DLD1 (cell line): Measurements from ENCODE around the gene GNL3L.
"Not testable (repeated sequence)": the region's sequence is repeated elsewhere in the genome, so short reads cannot be mapped to it uniquely, and the experiment has no call there.

ENCODE experiments used
- in situ Hi-C: cut with HindIII; loops from 2 replicates; pipeline ENCODE4 v1.10.0; 2017; ENCODE audit warnings: low sequenced_read_pairs

Gene GNL3L, protein sequence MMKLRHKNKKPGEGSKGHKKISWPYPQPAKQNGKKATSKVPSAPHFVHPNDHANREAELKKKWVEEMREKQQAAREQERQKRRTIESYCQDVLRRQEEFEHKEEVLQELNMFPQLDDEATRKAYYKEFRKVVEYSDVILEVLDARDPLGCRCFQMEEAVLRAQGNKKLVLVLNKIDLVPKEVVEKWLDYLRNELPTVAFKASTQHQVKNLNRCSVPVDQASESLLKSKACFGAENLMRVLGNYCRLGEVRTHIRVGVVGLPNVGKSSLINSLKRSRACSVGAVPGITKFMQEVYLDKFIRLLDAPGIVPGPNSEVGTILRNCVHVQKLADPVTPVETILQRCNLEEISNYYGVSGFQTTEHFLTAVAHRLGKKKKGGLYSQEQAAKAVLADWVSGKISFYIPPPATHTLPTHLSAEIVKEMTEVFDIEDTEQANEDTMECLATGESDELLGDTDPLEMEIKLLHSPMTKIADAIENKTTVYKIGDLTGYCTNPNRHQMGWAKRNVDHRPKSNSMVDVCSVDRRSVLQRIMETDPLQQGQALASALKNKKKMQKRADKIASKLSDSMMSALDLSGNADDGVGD

GRCh38 chrX:54529552-54530356, at the start of gene GNL3L:
Gene GNL3L, plus strand, starts transcription at chrX:54530219. Its CDS starts 2,348 bp downstream, at chrX:54532567.
- in situ Hi-C loops: no loop called here

DNA sequence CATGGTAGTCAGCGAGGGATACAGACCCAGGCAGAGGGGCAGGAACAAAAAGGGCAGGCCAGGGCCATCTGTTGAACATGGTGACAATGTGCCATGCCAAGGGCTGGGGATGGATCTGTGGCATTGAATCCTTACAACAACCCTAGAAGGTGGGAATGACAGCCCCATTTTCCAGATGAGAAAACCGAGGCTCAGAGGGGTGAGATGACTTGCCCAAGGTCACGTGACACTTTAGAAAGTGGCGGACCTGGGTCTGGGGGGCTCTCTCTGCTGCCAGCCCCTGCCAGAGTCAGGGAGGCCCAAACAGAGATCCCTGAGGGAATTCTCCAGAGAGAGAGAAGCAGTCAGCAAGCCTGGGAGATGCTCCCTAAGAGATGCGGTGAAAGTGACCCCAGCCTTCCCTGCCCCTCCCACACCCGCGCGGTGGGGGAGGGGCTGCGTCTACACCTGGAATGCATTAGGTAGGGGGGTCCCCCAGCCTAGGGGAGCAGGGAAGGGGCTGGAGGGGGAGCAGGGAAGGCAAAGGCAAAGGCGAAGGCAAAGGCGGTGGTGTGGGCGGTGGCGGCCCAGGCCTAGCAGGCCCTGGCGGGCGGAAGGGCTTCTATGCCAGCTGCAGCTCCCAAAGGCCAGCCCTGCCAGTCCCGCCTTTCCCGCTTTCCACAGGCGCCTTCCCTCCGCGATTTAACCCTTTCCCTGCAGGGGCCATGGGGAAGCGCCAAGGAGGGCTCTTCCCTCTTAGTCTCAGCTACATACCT, 47.0 kb upstream of the GNL3L start:
- in situ Hi-C loops: no loop called here

DNA sequence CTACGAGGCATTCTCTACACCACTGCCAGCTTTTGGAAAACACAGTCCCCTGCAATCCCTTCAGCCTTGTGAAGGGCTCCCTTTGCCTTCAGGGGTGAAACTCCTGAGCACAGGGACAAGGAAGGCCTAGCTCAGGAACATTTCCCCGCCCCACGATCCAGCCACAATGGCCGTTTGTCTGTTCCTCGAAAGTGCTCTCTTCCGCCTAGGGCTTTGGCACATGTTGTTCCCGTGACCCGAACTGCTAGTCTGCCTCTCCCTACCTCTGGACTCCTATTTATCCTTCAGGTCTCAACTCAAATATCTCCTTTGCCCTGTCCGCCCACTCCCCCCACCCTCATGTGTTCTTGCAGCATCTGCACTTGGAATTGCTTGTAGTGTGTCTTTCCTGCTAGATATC, 46.1 kb upstream of the GNL3L start:
- in situ Hi-C loops: no loop called here

- in situ Hi-C loops: no loop called here
Observed at GRCh38 chrX:54484666-54485065, 45.4 kb upstream of the GNL3L start.

DNA sequence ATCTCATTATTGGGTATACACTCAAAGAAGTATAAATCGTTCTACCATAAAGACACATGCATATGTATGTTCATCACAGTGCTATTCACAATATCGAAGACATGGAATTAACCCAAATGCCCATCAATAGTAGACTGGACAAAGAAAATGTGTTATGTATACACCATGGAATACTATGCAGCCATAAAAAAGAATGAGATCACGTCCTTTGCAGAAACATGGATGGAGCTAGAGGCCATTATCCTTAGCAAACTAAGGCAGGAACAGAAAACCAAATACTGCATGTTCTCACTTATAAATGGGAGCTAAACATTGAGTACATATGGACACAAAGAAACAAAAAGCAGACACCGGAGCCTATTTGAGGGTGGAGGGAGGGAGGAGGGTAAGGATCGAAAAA, 40.2 kb upstream of the GNL3L start:
- in situ Hi-C loops: not testable (repeated sequence)

GRCh38 chrX:54492340-54492739, 37.7 kb upstream of the GNL3L start:
- in situ Hi-C loops: no loop called here

GRCh38 chrX:54494166-54494988, 35.6 kb upstream of the GNL3L start:
- in situ Hi-C loops: no loop called here

DNA sequence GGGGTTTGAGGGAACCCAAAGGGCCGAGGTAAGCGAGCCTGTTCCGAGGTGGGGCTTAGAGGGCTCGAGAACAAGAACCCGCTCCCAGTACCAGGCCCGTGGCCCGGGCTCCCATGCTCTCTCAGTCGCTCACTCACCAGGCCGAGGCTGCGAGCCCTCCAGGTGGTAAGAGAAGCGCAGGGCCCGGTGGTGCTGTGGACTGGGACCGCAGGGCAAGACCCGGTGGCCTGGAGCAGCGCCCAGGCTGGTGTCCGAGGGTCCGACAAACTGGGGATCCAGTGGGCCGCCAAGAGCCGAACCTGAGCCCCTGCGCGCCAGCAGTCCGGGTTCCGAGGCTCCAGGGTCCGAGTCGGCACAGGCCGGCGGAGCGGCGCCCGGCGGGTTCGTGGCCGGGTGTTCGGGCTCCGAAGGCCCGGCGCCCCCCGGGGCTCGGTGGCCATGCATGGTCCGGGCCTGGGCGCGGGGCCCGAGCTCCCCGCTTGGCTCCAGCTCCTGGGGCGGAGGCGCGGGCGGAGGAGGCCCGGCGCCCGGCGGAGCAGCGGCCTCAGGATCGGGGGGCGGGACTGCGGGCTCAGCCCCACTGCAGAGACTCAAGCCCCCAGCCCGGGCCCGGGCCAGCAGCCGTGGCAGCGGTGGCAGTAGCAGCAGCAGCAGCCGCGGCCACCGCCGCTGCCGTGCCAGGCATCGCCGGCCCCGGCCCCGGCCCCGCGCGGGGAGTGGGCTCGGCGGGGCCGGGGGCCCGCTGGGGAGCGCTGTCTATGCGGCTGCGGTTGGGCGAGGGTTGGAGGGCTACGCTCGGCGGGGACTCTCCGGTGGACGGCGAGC, 34.8 kb upstream of the GNL3L start:
- in situ Hi-C loops: no loop called here

GRCh38 chrX:54495814-54496516, 34.1 kb upstream of the GNL3L start, which contains the start of gene FGD1:
Gene FGD1, minus strand, starts transcription at chrX:54496234. Its CDS starts 802 bp downstream, at chrX:54495432.
- in situ Hi-C loops: no loop called here

DNA sequence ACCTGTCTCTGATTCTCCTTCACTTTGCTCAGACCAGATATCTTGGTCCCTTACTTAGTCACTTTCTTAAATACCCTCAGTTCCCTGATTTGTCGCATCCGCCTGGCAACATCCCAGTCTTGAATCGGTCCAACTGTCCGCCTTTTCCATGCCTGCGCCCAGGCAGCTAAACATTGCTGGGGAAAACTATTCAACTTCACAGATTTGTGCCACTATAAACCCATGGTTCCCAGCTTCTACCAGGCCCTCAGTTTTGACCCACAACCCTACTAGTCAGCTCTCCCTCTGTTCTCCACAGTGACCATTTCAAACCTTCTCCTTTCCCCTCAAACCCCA, 33.5 kb upstream of the GNL3L start:
- in situ Hi-C loops: no loop called here

GRCh38 chrX:54496936-54497335, 33.1 kb upstream of the GNL3L start:
- in situ Hi-C loops: no loop called here

DNA sequence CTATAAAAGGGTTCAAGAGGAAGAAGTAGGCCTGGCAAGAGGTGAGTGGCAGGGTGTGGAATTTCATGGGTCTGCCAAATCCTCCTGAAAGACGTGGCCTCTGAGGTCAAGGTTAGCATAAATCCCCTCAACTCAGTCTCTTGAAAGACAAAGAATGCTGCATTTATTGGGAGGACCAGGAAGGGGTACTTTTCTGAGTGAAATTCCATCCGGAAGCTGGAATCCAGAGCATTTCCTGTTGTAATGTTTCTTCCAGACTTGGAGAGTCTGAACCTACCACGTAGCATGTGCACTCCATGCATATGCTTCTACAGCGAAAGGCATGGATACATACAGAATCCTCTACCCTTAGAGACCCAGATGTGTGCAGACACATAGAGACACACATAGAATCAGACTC, 20.6 kb upstream of the GNL3L start:
- in situ Hi-C loops: no loop called here

GRCh38 chrX:54529151-54529550, 868 bp upstream of the GNL3L start:
- in situ Hi-C loops: no loop called here

- in situ Hi-C loops: no loop called here
Observed at GRCh38 chrX:54530357-54530900, 410 bp downstream of the GNL3L start.

DNA sequence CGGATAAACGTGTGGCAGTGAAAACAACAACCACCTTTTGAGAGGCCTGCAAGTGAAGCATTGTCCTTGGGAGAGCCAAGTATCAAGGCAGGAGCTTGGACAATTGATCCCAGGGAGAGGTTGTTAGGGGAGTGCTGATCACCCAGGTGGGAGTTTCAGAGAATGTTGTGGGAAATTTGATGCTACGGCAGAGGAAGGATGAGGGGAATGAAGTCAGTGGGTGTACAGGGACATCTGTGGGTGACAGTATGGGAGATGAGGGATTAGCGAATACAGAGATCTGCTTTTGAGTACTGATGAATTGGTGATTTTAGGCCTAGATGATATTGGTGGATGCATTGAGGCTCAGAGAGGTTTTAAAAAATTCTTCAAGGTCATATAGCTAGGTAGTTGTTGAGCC, 4.3 kb downstream of the GNL3L start:
- in situ Hi-C loops: no loop called here

DNA sequence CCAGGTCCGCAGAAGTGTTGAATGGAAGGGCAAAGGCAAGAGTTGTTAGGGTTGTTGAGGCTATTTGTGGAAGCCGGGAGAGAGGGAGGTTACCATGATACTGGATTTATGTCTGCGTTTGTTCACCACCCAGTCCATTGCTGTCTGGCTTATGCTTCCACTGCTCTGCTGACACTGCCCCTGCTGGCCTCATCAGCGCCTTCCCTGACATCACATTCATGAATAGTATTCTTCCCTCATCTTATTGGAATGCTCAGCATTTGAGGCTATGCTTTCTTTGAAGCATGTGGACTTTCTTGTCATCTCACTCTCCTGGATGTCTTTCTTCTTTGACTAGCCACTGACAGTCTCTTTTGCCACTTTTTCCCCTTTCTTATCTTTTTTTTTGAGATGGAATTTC, 10.3 kb downstream of the GNL3L start:
- in situ Hi-C loops: no loop called here

DNA sequence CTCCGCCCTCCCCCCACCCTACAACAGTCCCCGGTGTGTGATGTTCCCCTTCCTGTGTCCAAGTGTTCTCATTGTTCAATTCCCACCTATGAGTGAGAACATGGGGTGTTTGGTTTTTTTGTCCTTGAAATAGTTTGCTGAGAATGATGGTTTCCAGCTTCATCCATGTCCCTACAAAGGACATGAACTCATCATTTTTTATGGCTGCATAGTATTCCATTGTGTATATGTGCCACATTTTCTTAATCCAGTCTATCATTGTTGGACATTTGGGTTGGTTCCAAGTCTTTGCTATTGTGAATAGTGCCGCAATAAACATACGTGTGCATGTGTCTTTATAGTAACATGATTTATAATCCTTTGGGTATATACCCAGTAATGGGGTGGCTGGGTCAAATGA, 12.2 kb downstream of the GNL3L start:
- in situ Hi-C loops: not testable (repeated sequence)

DNA sequence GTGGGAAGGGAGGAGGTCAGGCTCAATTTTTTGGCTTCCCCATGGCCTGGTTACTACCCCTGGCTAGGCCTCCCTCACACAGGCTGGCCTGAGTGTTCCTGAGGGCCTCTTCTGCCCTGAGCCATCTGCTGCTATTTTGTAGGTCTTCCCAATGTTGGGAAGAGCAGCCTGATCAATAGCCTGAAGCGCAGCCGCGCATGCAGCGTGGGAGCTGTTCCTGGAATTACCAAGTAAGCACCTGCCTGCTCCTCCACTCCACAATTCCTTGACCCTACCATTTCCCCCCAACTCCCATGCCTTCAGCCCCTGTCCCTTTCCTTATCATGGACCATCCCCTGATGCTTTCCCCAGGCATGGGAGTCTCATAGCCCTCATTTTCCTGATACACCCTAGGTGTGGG, 20.8 kb downstream of the GNL3L start:
- in situ Hi-C loops: no loop called here
